ENCODE measurements around the gene GRIP1. TPM values are rescaled to one million over a fixed set of nuclear protein-coding genes. Genes with fewer than 3 reads are reported as not detected.

GRIP1 gene
- total RNA-seq, 4 donors from 2014 or later: 0.18 to 2.1 (median 0.34) TPM

DNA sequence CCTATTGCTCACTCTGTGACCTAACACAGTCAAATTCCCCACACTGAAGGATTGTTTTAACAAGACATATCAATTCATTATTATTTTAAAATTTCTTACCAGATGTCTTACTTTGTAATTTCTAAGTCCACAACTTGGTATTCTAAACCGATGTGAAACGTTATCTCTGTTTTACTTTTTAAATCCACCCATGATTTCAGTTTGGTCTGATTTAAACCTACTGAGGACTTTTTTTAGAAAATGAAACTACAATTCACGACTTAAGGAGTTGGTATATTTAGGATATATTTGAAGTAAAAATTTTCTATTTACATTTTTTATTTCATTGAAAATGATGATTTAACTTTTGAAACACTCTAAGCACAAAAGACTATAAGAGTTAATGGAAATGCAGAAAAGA, 35.1 kb upstream of the GRIP1 start:
- no peaks in the 10 kb centered on the region for H3K9me3 ChIP-seq
- no peaks in the 10 kb centered on the region for H3K36me3 ChIP-seq
- TF ChIP-seq POLR2A (IDR thresholded peaks at IDR 0.05): no peak
- TF ChIP-seq, protein P1, sequence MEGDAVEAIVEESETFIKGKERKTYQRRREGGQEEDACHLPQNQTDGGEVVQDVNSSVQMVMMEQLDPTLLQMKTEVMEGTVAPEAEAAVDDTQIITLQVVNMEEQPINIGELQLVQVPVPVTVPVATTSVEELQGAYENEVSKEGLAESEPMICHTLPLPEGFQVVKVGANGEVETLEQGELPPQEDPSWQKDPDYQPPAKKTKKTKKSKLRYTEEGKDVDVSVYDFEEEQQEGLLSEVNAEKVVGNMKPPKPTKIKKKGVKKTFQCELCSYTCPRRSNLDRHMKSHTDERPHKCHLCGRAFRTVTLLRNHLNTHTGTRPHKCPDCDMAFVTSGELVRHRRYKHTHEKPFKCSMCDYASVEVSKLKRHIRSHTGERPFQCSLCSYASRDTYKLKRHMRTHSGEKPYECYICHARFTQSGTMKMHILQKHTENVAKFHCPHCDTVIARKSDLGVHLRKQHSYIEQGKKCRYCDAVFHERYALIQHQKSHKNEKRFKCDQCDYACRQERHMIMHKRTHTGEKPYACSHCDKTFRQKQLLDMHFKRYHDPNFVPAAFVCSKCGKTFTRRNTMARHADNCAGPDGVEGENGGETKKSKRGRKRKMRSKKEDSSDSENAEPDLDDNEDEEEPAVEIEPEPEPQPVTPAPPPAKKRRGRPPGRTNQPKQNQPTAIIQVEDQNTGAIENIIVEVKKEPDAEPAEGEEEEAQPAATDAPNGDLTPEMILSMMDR (IDR thresholded peaks at IDR 0.05 in 4 of 5, conservative IDR thresholded peaks at IDR 0.05 in 1 of 5): no peak
- ATAC-seq: no peak
- H3K27me3 ChIP-seq: no peaks in the 10 kb centered on the region
- no peak overlapping the region for H3K27ac ChIP-seq
- DNase-seq: no peak
- H3K4me1 ChIP-seq: no peaks in the 10 kb centered on the region
- no peak overlapping the region for H3K4me3 ChIP-seq
- intact Hi-C loops (cut with DNase I; ENCODE audit: low total_unique reads) (no loop called here), in situ Hi-C loops (cut with MboI; ENCODE audit: low sequenced_read_pairs in 4 of 4) (no loop called here)

DNA sequence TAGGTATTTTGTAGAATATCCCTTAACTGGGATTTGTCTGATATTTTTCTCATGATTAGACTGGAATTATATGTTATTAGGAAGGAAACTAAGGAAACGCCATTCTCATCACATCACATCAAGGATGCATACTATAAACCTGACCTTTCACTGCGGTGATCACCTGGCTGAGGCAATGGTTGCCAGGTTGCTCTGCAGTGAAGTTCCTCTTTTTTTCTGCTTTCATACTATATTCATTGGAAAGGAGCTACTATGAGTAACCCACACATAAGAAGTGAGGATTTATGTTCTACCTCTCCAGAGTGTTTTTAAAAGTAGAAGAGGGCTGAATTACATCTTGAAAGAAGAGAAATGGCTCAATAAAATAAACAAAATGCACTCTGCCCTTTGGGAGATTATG, 31.0 kb upstream of the GRIP1 start:
- no peak for DNase-seq
- ATAC-seq: no peak
- no peaks in the 10 kb centered on the region for H3K36me3 ChIP-seq
- H3K27ac ChIP-seq: no peak overlapping the region
- intact Hi-C loops (cut with DNase I; ENCODE audit: low total_unique reads): no loop called here
- H3K4me1 ChIP-seq: no peaks in the 10 kb centered on the region
- H3K9me3 ChIP-seq: no peaks in the 10 kb centered on the region
- no peaks in the 10 kb centered on the region for H3K27me3 ChIP-seq
- in situ Hi-C loops (cut with MboI; ENCODE audit: low sequenced_read_pairs in 4 of 4): no loop called here
- TF ChIP-seq POLR2A (IDR thresholded peaks at IDR 0.05): no peak
- TF ChIP-seq, protein P1 (IDR thresholded peaks at IDR 0.05 in 4 of 5, conservative IDR thresholded peaks at IDR 0.05 in 1 of 5): no peak
- no peak overlapping the region for H3K4me3 ChIP-seq

DNA sequence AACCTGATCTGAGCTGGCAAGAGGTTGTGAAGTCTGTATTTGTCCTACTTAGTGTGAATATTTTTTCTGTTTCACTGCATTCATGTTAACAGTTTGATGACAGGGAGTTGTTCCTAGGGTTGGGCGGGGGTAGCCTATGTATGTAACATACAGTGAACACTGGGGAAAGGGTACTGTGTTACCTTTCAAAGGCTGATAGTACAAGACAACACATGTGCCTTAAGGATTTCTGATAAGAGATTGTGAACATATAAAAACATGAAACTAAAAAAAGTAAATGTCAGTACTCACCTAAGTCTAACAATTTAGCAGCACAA, 30.5 kb upstream of the GRIP1 start:
- no peak overlapping the region for H3K27ac ChIP-seq
- H3K27me3 ChIP-seq: no peaks in the 10 kb centered on the region
- TF ChIP-seq POLR2A (IDR thresholded peaks at IDR 0.05): no peak
- TF ChIP-seq, protein P1 (IDR thresholded peaks at IDR 0.05 in 4 of 5, conservative IDR thresholded peaks at IDR 0.05 in 1 of 5): no peak
- no peaks in the 10 kb centered on the region for H3K9me3 ChIP-seq
- ATAC-seq: no peak
- DNase-seq: no peak
- in situ Hi-C loops (cut with MboI; ENCODE audit: low sequenced_read_pairs in 4 of 4): no loop called here
- intact Hi-C loops (cut with DNase I; ENCODE audit: low total_unique reads): no loop called here
- no peaks in the 10 kb centered on the region for H3K4me1 ChIP-seq
- no peaks in the 10 kb centered on the region for H3K36me3 ChIP-seq
- H3K4me3 ChIP-seq: no peak overlapping the region

DNA sequence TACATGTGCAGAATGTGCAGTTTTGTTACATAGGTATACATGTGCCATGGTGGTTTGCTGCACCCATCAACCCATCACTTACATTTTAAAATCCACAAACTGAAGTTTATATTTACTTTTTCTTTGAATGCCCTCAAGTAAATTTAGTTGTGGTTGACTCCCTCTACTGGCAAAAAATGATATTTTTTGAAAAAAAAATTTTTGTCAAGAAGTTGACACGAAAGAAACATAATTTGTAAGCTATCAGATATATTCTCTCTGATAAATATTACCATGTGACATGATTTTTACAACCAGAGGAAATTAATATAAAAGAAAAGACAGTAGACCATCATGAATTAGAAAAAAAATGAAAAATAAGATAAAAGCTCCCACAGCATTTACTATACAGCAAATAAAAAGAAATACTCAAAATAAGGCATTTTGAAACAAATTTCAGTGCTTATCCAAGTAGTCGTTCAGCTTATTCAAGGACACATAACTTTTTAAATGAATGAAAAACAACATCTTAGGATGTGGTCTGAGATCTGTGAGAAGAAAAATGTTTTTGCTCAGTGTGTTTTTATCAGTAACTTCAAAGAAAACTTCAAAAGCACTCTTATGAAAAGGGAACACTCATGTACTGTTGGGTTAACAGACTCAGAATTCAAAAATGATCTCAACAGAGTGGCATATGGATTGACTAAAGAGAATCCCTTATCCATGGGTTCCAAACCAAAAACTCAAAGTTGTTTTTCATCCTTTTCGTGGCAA, 30.0 kb upstream of the GRIP1 start:
- no peak for TF ChIP-seq POLR2A (IDR thresholded peaks at IDR 0.05)
- TF ChIP-seq, protein P1 (IDR thresholded peaks at IDR 0.05 in 4 of 5, conservative IDR thresholded peaks at IDR 0.05 in 1 of 5): peak in 1 of 5 experiments; percentile 15
- no peaks in the 10 kb centered on the region for H3K27me3 ChIP-seq
- intact Hi-C loops (cut with DNase I; ENCODE audit: low total_unique reads) (no loop called here), in situ Hi-C loops (cut with MboI; ENCODE audit: low sequenced_read_pairs in 4 of 4) (no loop called here)
- no peaks in the 10 kb centered on the region for H3K9me3 ChIP-seq
- ATAC-seq: no peak
- H3K4me1 ChIP-seq: no peaks in the 10 kb centered on the region
- H3K4me3 ChIP-seq: no peak overlapping the region
- DNase-seq: no peak
- H3K36me3 ChIP-seq: no peaks in the 10 kb centered on the region
- no peak overlapping the region for H3K27ac ChIP-seq
